ENCODE data around the gene IFNG.

Gene IFNG

GRCh38 chr12:68166317-68166831 lies 6.8 kb upstream of the IFNG start:
- no peak for DNase-seq (ENCODE audit: low read depth in 2 of 2)

DNA sequence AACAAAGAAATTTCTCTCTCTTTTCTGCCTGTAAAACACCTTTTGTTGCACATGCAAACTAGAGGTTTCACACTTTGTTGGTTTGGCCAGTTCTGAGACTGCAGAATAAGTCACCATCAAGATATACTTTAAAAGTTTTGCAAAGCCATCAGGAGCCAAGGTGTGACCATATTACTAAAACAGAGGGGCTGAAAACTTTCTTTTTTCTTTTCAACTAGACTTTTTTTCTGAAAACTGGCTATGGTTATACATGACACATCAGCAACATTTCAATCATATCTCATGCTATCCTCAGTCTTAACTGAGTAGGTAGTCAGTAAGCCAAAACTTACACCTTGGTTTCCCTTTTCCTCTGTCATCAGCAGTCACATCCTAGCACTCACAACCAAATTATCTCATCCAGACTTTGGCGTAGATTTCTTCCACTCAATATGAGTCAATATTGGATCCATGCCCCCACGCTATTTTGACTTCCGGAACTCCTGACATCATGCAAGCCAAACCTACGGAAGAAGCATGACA lies 4.1 kb upstream of the IFNG start:
- no peak for DNase-seq (ENCODE audit: low read depth in 2 of 2)

DNA sequence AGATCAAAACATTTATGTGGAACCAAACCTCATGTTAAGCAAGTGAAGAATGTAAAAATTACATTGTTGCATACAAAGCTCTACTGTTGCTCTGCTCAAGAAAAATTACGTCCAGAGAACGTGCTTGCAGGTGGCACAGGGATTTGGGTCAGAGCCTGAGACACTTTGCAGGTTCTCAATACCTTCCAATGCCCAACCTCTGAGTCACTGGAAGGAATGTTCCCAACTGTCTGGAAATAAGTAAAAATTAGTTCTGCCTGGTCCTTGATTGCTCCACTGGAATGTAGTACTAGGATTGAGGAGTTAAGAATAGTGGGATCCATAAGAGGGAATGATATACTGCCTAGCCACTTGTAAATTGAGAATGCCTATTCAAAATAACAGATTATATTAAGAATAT lies 2.8 kb upstream of the IFNG start:
- DNase-seq (ENCODE audit: low read depth in 2 of 2) = no peak

- DNase-seq (ENCODE audit: low read depth in 2 of 2) = no peak
Measured at GRCh38 chr12:68158432-68158831, 1.1 kb downstream of the IFNG start.

DNA sequence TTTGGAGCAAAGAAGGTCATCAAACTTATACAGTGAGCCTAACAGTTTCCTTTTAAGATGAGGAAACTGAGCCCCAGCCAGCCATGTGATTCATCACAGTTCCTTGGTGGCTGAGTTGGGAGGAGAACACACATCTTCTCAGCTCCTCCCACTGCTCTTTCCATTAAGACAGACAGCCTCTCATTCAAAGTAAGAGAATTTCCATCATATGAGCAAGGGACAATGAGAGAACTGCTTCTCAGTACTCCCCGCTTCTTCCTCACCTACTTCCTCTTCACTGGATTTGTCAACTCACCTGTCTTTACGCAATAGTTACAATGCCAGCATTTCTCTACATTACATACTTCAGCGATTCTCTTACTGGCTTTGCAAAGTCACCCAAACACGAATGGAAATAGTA lies 2.2 kb downstream of the IFNG start:
- DNase-seq (ENCODE audit: low read depth in 2 of 2) = no peak

- no peak for DNase-seq (ENCODE audit: low read depth in 2 of 2)
Measured at GRCh38 chr12:68156636-68157035, 2.9 kb downstream of the IFNG start.

GRCh38 chr12:68154779-68155178 lies 4.8 kb downstream of the IFNG start:
- DNase-seq (ENCODE audit: low read depth in 2 of 2) = no peak

- no peak for DNase-seq (ENCODE audit: low read depth in 2 of 2)
Measured at GRCh38 chr12:68148261-68148951, 11.1 kb downstream of the IFNG start.

DNA sequence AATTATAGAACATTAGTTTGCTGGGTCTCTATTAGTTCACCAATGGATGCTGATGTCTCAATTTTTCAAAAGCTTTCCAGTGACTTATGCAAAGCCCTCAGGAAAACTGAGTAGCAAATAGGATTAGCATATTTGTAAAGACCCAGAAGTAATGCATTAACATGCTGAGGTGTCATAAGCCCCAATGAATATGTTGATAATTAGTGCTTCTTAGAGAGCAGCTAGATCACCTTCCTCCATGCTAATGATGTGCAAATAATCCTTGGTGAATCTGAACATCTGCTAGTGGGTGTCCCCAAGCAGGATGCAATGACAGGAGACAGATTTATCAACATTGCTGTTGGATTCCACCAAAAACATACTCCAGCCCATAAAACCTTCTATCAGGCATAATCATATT lies 19.0 kb downstream of the IFNG start:
- no peak for DNase-seq (ENCODE audit: low read depth in 2 of 2)

- DNase-seq (ENCODE audit: low read depth in 2 of 2) = no peak
Measured at GRCh38 chr12:68139941-68140340, 19.6 kb downstream of the IFNG start.

GRCh38 chr12:68139001-68139400 lies 20.5 kb downstream of the IFNG start:
- no peak for DNase-seq (ENCODE audit: low read depth in 2 of 2)

DNA sequence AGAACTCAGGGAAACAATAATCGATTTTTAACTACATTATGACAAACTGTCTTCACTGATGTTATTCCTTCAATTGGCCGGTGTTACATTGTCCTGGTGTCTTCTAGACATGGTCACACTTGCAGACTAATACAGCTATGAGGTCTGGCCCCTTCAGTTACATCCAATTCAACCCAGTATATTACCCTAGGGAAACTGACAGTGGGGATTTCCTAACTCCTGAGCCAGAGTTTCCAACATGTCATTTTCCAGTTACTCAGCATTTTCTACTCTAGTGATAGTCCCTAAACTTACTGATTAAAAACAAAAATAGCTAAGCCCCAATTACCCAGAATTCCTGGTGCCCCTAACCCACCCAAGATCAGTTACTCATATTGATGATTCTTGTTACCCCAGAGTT lies 21.1 kb downstream of the IFNG start:
- no peak for DNase-seq (ENCODE audit: low read depth in 2 of 2)

GRCh38 chr12:68137335-68137830 lies 22.2 kb downstream of the IFNG start:
- no peak for DNase-seq (ENCODE audit: low read depth in 2 of 2)

GRCh38 chr12:68135520-68135919 lies 24.0 kb downstream of the IFNG start:
- no peak for DNase-seq (ENCODE audit: low read depth in 2 of 2)

DNA sequence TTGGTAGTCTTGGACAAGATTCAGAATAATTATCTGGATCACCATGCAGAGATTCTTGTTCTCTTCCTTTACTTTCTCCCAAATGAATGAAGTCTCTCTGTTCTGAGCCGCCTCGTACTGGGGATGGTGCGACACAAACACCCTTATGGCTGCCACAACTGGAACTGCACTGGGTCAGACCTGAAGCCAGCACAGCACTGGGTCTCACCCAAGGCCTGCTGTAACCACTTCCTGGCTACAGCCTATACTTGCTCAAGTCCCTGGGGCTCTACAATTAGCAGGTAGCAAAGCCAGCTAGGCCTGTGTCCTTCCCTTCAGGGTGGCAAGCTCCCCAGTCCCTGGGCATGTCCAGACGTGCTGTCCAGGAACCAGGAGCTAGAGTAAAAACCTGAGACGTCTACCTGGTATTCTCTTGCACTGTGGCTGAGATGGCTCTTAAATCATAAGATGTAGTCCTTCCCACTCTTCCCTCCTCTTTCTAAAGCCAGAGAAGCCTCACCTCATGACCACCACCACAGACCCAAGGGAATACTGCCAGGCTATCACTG lies 27.6 kb downstream of the IFNG start:
- DNase-seq (ENCODE audit: low read depth in 2 of 2) = no peak

DNA sequence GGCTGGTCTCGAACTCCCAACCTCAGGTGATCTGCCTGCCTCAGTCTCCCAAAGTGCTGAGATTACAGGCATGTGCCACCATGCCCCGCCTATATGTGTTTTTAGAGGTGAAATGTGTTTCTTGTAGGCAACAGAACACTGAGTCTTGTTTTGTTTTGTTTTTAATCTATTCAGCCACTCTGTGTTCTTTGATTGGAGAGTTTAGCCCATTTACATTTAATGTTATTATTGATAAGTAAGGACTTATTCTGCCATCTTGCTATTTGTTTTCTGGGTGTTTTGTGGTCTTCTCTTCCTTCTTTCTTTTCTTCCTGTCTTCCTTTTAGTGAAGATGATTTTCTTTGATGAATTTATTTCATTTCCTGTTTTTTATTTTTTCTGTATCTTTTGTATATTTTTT lies 29.6 kb downstream of the IFNG start:
- DNase-seq (ENCODE audit: low read depth in 2 of 2) = no peak

GRCh38 chr12:68122236-68122920 lies 37.2 kb downstream of the IFNG start:
- no peak for DNase-seq (ENCODE audit: low read depth in 2 of 2)

DNA sequence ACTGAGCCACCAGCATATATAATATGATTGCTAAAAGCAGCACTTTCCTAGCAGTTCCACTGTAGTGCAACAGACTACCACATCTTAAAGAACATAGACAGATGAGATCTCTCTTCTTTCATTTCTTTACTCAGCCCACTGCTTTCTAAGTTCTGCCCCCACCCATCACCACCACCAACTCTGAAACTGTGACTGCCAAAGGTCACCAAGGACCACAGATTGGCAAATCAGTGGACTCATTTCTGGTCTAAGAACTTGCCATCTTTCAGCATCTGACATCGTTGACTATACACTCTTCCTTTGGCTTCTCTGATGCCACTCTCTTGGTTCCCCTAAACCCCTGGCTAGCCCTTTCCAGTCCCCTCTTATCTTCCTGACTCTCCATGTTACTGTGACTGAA lies 38.4 kb downstream of the IFNG start:
- no peak for DNase-seq (ENCODE audit: low read depth in 2 of 2)

GRCh38 chr12:68119724-68120211 lies 39.8 kb downstream of the IFNG start:
- DNase-seq (ENCODE audit: low read depth in 2 of 2) = no peak

DNA sequence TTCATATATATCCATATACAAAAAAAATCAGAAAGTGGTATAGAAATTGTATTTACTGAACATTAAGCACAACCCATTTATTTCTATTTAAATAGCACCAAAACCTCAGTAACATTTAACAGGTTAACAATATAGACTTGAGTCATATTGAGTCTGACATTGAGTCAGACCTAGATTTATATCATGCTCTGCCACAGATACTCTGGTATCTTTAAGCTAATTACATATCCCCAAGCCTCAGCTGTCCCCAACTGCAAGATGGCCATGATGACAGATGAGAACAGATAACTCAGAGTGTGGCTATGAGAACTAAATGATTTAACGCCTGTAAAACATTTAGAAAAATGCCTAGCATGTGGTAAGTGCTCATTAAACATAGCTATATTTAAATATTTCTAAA lies 40.3 kb downstream of the IFNG start:
- DNase-seq (ENCODE audit: low read depth in 2 of 2) = no peak

GRCh38 chr12:68118096-68118755 lies 41.3 kb downstream of the IFNG start:
- no peak for DNase-seq (ENCODE audit: low read depth in 2 of 2)

GRCh38 chr12:68117661-68118060 lies 41.9 kb downstream of the IFNG start:
- no peak for DNase-seq (ENCODE audit: low read depth in 2 of 2)
